Karpas-422 (cell line): ENCODE data around the gene DHX30. TPM values are rescaled to one million over a fixed set of nuclear protein-coding genes. Genes with fewer than 3 reads are reported as not detected.

Experiments
- DNase-seq: peaks from one replicate; pipeline ENCODE4 v3.0.0-alpha.2; 2015
- H2AFZ ChIP-seq: fragments of 200-600 bp; sonication (generic); 2 replicates; pipeline ENCODE4 v1.6.1; 2014; ENCODE audit warnings: antibody characterized with exemption, low read length, mixed read lengths
- H3K27ac ChIP-seq: fragments of 200-600 bp; sonication (generic); 2 replicates; pipeline ENCODE4 v1.5.1; 2014; ENCODE audit warnings: mild to moderate bottlenecking, low read length, moderate library complexity
- H3K27me3 ChIP-seq: fragments of 200-600 bp; sonication (generic); 2 replicates; pipeline ENCODE4 v1.6.1; 2014; ENCODE audit warnings: low read length, mixed read lengths
- H3K36me3 ChIP-seq: fragments of 200-600 bp; sonication (generic); 2 replicates; pipeline ENCODE4 v1.6.1; 2014; ENCODE audit warnings: low read length, mixed read lengths; ENCODE audit not compliant: insufficient read depth
- H3K4me1 ChIP-seq: fragments of 200-600 bp; sonication (generic); 2 replicates; pipeline ENCODE4 v1.6.1; 2014; ENCODE audit warnings: mild to moderate bottlenecking, low read length, mixed read lengths
- H3K4me2 ChIP-seq: fragments of 200-600 bp; sonication (generic); 2 replicates; pipeline ENCODE4 v1.6.1; 2014; ENCODE audit warnings: low read length, low read depth, mild to moderate bottlenecking; ENCODE audit not compliant: poor library complexity, severe bottlenecking
- H3K4me3 ChIP-seq: fragments of 200-600 bp; sonication (generic); 2 replicates; pipeline ENCODE4 v1.5.1; 2014; ENCODE audit warnings: mild to moderate bottlenecking, antibody characterized with exemption, low read length, mixed read lengths
- H3K79me2 ChIP-seq: fragments of 200-600 bp; sonication (generic); 2 replicates; pipeline ENCODE4 v1.6.1; 2014; ENCODE audit warnings: mild to moderate bottlenecking, low read length, mixed read lengths
- H3K9ac ChIP-seq: fragments of 200-600 bp; sonication (generic); 2 replicates; pipeline ENCODE4 v1.6.0; 2014; ENCODE audit warnings: low read length
- H3K9me2 ChIP-seq: fragments of 200-600 bp; sonication (generic), shearing (Covaris generic); replicated peaks from 2 replicates; pipeline ENCODE4 v1.6.0; 2014; ENCODE audit warnings: mild to moderate bottlenecking, low read length, moderate library complexity; ENCODE audit not compliant: insufficient read depth
- H3K9me3 ChIP-seq: fragments of 300-700, 200-600 bp; sonication (generic); 2 replicates; pipeline ENCODE4 v1.6.1; 2014; ENCODE audit warnings: low read length, mixed read lengths
- H4K20me1 ChIP-seq: fragments of 200-600 bp; sonication (generic); 2 replicates; pipeline ENCODE4 v1.6.1; 2014; ENCODE audit warnings: mild to moderate bottlenecking, antibody characterized with exemption, low read length, low read depth; ENCODE audit not compliant: insufficient read depth
- total RNA-seq: library from RNA; depleted of rRNA; stranded (reverse); fragments of >200 nt; shearing (Covaris generic); gene quantifications from 2 replicates; pipeline ENCODE4 v1.2.3, GENCODE V29; 2014; ENCODE audit warnings: low replicate concordance

DHX30 gene
- total RNA-seq, 1 experiment from 2014 or later = 58.6 TPM

GRCh38 chr3:47848599-47849117 lies 45.7 kb downstream of the DHX30 start:
- no peak overlapping the region for H3K4me2 ChIP-seq
- 0 out of 2 replicates have a peak, but pooled peaks cover 5% of the 10 kb centered on the region for H3K79me2 ChIP-seq
- no peak overlapping the region for H3K9ac ChIP-seq
- peaks cover 5% of the 10 kb centered on the region; the same call in 1 of the 2 replicates for H4K20me1 ChIP-seq
- no peaks in the 10 kb centered on the region for H3K9me3 ChIP-seq
- no peak overlapping the region for H3K27ac ChIP-seq
- H3K4me3 ChIP-seq = no peak overlapping the region
- H2AFZ ChIP-seq = no peak overlapping the region
- H3K36me3 ChIP-seq = peaks cover 22% of the 10 kb centered on the region
- DNase-seq = no peak
- H3K9me2 ChIP-seq = no peaks in the 10 kb centered on the region
- H3K27me3 ChIP-seq = no peaks in the 10 kb centered on the region
- no peaks in the 10 kb centered on the region for H3K4me1 ChIP-seq

- Histone ChIP-seq H3K79me2 (no peaks in the 10 kb centered on the region), H3K4me2 (no peak overlapping the region), H3K9me2 (no peaks in the 10 kb centered on the region), H3K4me3 (no peak overlapping the region), H4K20me1 (peaks cover 5% of the 10 kb centered on the region; the same call in 1 of the 2 replicates), H3K36me3 (peaks cover 16% of the 10 kb centered on the region), H3K27ac (no peak overlapping the region), H3K4me1 (no peaks in the 10 kb centered on the region), H3K27me3 (no peaks in the 10 kb centered on the region), H3K9ac (no peak overlapping the region), H3K9me3 (no peaks in the 10 kb centered on the region), H2AFZ (no peak overlapping the region)
- DNase-seq = no peak
Measured at GRCh38 chr3:47849186-47849698, 46.3 kb downstream of the DHX30 start.

GRCh38 chr3:47849699-47850563 lies 47.0 kb downstream of the DHX30 start:
- Histone ChIP-seq H3K4me2 (no peak overlapping the region), H3K79me2 (no peaks in the 10 kb centered on the region), H2AFZ (no peak overlapping the region), H3K4me3 (no peak overlapping the region), H3K36me3 (peaks cover 10% of the 10 kb centered on the region), H3K4me1 (no peaks in the 10 kb centered on the region), H3K27ac (no peak overlapping the region), H3K27me3 (no peaks in the 10 kb centered on the region), H3K9me2 (no peaks in the 10 kb centered on the region), H4K20me1 (peaks cover 5% of the 10 kb centered on the region; the same call in 1 of the 2 replicates), H3K9ac (no peak overlapping the region), H3K9me3 (no peaks in the 10 kb centered on the region)
- DNase-seq = peak; percentile 66

DNA sequence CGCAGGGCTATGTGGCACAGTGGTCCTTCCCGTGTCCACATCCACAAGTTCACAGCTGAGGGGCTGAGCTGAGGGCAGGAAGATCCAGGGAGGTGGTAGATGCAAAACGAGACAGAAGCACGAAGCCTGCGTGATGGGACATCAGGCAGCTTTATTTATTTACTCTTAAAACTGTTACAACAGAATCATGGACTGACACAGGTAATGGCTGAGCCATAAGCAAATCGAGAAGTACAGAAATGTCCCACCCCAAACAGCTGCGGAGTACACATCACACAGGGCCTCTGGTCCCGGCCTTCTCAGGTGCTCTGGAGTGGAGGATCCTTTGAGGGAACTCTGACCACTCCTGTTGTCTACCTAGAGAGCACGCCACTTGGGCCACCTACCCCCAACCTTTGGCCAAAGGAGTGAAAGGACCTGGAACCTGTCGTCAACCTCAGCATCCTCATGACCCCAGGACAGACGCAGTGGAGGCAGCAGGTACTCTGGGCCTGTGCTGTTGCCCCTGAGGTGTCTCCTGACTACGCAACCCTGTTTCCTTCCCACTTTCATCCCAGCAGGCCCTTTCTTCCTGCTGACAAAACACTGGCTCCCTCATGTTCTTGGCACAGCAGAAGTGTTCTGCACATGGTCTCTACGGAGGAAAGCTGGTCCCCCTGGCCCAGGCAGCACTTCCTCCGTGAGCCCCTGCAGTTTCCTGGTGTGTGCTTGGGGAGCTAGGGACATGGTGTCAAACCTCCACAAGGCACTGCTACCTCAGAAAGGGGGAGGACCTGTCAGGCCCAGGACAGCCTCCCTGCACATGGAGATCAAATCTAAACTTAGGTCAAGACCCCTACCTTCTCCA lies 47.8 kb downstream of the DHX30 start:
- no peak overlapping the region for H3K4me3 ChIP-seq
- H3K4me2 ChIP-seq = no peak overlapping the region
- H2AFZ ChIP-seq = no peak overlapping the region
- H3K27me3 ChIP-seq = no peaks in the 10 kb centered on the region
- no peak overlapping the region for H3K9ac ChIP-seq
- H3K9me2 ChIP-seq = no peaks in the 10 kb centered on the region
- no peaks in the 10 kb centered on the region for H3K79me2 ChIP-seq
- peaks cover 10% of the 10 kb centered on the region for H3K36me3 ChIP-seq
- H3K9me3 ChIP-seq = no peaks in the 10 kb centered on the region
- no peak for DNase-seq
- H3K27ac ChIP-seq = no peak overlapping the region
- peaks cover 3% of the 10 kb centered on the region; the same call in 1 of the 2 replicates for H4K20me1 ChIP-seq
- H3K4me1 ChIP-seq = no peaks in the 10 kb centered on the region

- Histone ChIP-seq H3K36me3 (peaks cover 6% of the 10 kb centered on the region; the same call in 1 of the 2 replicates), H3K79me2 (no peaks in the 10 kb centered on the region), H3K9ac (no peak overlapping the region), H4K20me1 (no peaks in the 10 kb centered on the region; the same call in 1 of the 2 replicates), H3K4me3 (no peak overlapping the region), H3K27ac (no peak overlapping the region), H3K27me3 (no peaks in the 10 kb centered on the region), H3K9me2 (no peaks in the 10 kb centered on the region), H3K9me3 (no peaks in the 10 kb centered on the region), H3K4me1 (no peaks in the 10 kb centered on the region), H3K4me2 (no peak overlapping the region), H2AFZ (no peak overlapping the region)
- no peak for DNase-seq
Measured at GRCh38 chr3:47851888-47852603, 49.1 kb downstream of the DHX30 start.

DNA sequence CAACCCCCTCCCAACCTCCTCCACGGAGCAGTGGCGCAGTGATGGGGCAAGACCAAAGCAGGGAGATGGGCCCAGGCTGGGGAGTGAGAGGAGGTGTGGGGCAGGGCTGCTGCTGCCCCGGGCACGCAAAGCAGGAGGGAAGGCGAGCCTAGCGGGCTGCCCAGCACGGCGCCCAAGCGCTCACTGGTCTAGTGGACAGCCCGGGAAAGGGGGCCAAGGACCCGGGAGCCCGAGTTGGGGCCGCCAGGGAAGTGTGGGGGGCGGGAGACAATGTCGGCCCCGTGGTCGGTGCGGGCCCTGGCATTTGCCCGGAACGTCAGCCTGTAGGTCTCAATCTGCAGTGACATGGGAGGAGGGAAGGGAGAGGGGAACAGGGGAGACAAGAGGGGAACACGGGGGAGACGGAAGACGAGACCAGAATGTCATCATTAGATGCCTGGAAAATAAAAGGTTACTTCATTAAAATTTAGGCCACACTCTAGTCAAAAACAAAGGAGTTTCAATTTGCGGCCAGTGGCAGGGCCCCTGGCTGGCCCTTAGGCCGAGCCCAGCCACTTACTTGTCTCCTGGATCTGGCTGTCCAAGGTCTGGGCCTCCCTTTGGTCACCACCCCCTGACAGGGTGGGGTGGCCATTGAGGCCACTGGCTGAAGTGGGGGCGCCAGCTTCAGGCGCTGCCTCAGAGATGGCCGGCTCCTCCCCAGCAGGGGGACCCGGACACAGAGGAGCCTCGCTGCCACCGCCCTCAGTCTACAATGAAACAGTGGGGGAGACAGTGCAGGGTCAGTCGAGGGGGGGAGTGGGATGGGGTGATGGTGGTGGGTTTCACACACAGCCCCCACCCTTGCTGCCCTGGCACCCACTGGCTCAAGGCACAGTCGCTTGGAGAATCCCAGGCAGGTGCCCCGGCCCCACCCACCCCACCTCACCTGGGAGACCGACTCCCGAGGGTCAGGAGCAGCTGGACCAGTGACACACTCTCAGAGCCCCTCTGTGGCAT lies 50.0 kb downstream of the DHX30 start:
- no peak overlapping the region for H3K9ac ChIP-seq
- no peaks in the 10 kb centered on the region for H3K9me3 ChIP-seq
- no peak overlapping the region for H2AFZ ChIP-seq
- H3K9me2 ChIP-seq = no peaks in the 10 kb centered on the region
- no peaks in the 10 kb centered on the region; the same call in 1 of the 2 replicates for H4K20me1 ChIP-seq
- no peak overlapping the region for H3K4me3 ChIP-seq
- no peak overlapping the region for H3K4me2 ChIP-seq
- H3K36me3 ChIP-seq = peaks cover 4% of the 10 kb centered on the region; the same call in 1 of the 2 replicates
- no peaks in the 10 kb centered on the region for H3K79me2 ChIP-seq
- H3K27ac ChIP-seq = no peak overlapping the region
- H3K27me3 ChIP-seq = no peaks in the 10 kb centered on the region
- H3K4me1 ChIP-seq = no peaks in the 10 kb centered on the region
- no peak for DNase-seq

- Histone ChIP-seq H3K79me2 (no peaks in the 10 kb centered on the region), H3K9me2 (no peaks in the 10 kb centered on the region), H2AFZ (no peak overlapping the region), H3K36me3 (peaks cover 4% of the 10 kb centered on the region; the same call in 1 of the 2 replicates), H3K4me1 (no peaks in the 10 kb centered on the region), H4K20me1 (no peaks in the 10 kb centered on the region; the same call in 1 of the 2 replicates), H3K9ac (no peak overlapping the region), H3K9me3 (no peaks in the 10 kb centered on the region), H3K27ac (no peak overlapping the region), H3K27me3 (no peaks in the 10 kb centered on the region), H3K4me2 (no peak overlapping the region), H3K4me3 (no peak overlapping the region)
- no peak for DNase-seq
Measured at GRCh38 chr3:47854267-47854666, 51.3 kb downstream of the DHX30 start.
